ENCODE measurements around the gene ROR2.

- TF ChIP-seq CTCF (conservative IDR thresholded peaks at IDR 0.05; ENCODE audit: low read depth in 2 of 2) = no peak
- no peak for TF ChIP-seq JUNB (IDR thresholded peaks at IDR 0.05; ENCODE audit: unreplicated experiment)
- TF ChIP-seq REST (IDR thresholded peaks at IDR 0.05; ENCODE audit: unreplicated experiment) = no peak
- TF ChIP-seq EZH2 (IDR thresholded peaks at IDR 0.05; ENCODE audit: low read depth, unreplicated experiment) = no peak
- no peak for TF ChIP-seq STAT1 (IDR thresholded peaks at IDR 0.05; ENCODE audit: unreplicated experiment)
- TF ChIP-seq POLR2AphosphoS5 (IDR thresholded peaks at IDR 0.05; ENCODE audit: low read depth) = no peak
- TF ChIP-seq EZH2phosphoT487 (IDR thresholded peaks at IDR 0.05; ENCODE audit: unreplicated experiment) = no peak
- TF ChIP-seq CREB1 (CRISPR knock-in tag; IDR thresholded peaks at IDR 0.05; ENCODE audit: low read depth) = no peak
- TF ChIP-seq ZNF114 (CRISPR knock-in tag; IDR thresholded peaks at IDR 0.05) = no peak
- no peak for TF ChIP-seq ZNF331 (CRISPR knock-in tag; IDR thresholded peaks at IDR 0.05; ENCODE audit: low read depth)
- TF ChIP-seq NANOG (IDR thresholded peaks at IDR 0.05; ENCODE audit: borderline replicate concordance) = no peak
- TF ChIP-seq ETS1 (IDR thresholded peaks at IDR 0.05) = no peak
- TF ChIP-seq ZNF462 (CRISPR knock-in tag; IDR thresholded peaks at IDR 0.05) = no peak
Measured at GRCh38 chr9:91693226-91693625, 256.8 kb downstream of the ROR2 start.

Measured in GM23338 (cell line).